Measurements from ENCODE around the gene CHP1.
"Not testable (repeated sequence)": the region's sequence is repeated elsewhere in the genome, so short reads cannot be mapped to it uniquely, and the experiment has no call there.

CHP1 gene

GRCh38 chr15:41258750-41259471 lies 27.8 kb downstream of the CHP1 start:
- no peak for DNase-seq

GRCh38 chr15:41259546-41260189 lies 28.6 kb downstream of the CHP1 start:
- DNase-seq: no peak

GRCh38 chr15:41260924-41261323 lies 29.9 kb downstream of the CHP1 start:
- not testable (repeated sequence) for DNase-seq

GRCh38 chr15:41262571-41262970 lies 31.5 kb downstream of the CHP1 start:
- DNase-seq: no peak

- no peak for DNase-seq
Measured at GRCh38 chr15:41263891-41264351, 32.9 kb downstream of the CHP1 start.

GRCh38 chr15:41269887-41270286 lies 38.8 kb downstream of the CHP1 start:
- DNase-seq: no peak

- DNase-seq: no peak
Measured at GRCh38 chr15:41276831-41277230, 45.8 kb downstream of the CHP1 start.

- DNase-seq: no peak
Measured at GRCh38 chr15:41278319-41278718, 47.3 kb downstream of the CHP1 start.

- DNase-seq: no peak
Measured at GRCh38 chr15:41279535-41280283, 48.6 kb downstream of the CHP1 start.

- no peak for DNase-seq
Measured at GRCh38 chr15:41281236-41281635, 50.2 kb downstream of the CHP1 start.

- DNase-seq: not testable (repeated sequence)
Measured at GRCh38 chr15:41282436-41282835, 51.4 kb downstream of the CHP1 start.

GRCh38 chr15:41282980-41283652 lies 52.0 kb downstream of the CHP1 start:
- not testable (repeated sequence) for DNase-seq

GRCh38 chr15:41283653-41284426 lies 52.8 kb downstream of the CHP1 start:
- peak; percentile 80 for DNase-seq

GRCh38 chr15:41284427-41285177 lies 53.5 kb downstream of the CHP1 start:
- no peak for DNase-seq

- no peak for DNase-seq
Measured at GRCh38 chr15:41285285-41285684, 54.2 kb downstream of the CHP1 start.

- no peak for DNase-seq
Measured at GRCh38 chr15:41286665-41287333, 55.7 kb downstream of the CHP1 start.

- DNase-seq: no peak
Measured at GRCh38 chr15:41288464-41288863, 57.4 kb downstream of the CHP1 start.

- no peak for DNase-seq
Measured at GRCh38 chr15:41289953-41290352, 58.9 kb downstream of the CHP1 start.

GRCh38 chr15:41291065-41291631 lies 60.1 kb downstream of the CHP1 start:
- DNase-seq: no peak

- no peak for DNase-seq
Measured at GRCh38 chr15:41292521-41292920, 61.5 kb downstream of the CHP1 start.

GRCh38 chr15:41301139-41301538 lies 70.1 kb downstream of the CHP1 start:
- DNase-seq: not testable (repeated sequence)

Data from NCI-H1417 treated with DMSO at 0.1 percent for 48 hours (cell line).